Left renal cortex interstitium (tissue), 4 donors: ENCODE results near the gene RHBDF1. TPM values are rescaled to one million over a fixed set of nuclear protein-coding genes. Genes with fewer than 3 reads are reported as not detected.

Experiments used
- DNase-seq, 4 donors: peaks; one replicate each; pipeline ENCODE4 v3.0.0-alpha.2; 2013; ENCODE audit warnings: low read depth in 4 of 4, low spot score in 2 of 4, missing footprints in 1 of 4
- polyA plus RNA-seq, 4 donors: library from polyadenylated mRNA; unstranded; fragments of 120-200 nt; gene quantifications; one replicate each; pipeline ENCODE4 v1.2.1, GENCODE V29; 2013; ENCODE audit not compliant: insufficient read length in 4 of 4

RHBDF1 gene
- polyA plus RNA-seq, 4 donors, result 20.0 to 34.4 (median 26.5) TPM

GRCh38 chr16:75580-76501 is 3.4 kb upstream of the RHBDF1 start:
- no peak for DNase-seq

GRCh38 chr16:74747-75334 is 2.4 kb upstream of the RHBDF1 start:
- no peak for DNase-seq

GRCh38 chr16:74051-74746 is 1.8 kb upstream of the RHBDF1 start:
- DNase-seq, result no peak

- peak in 1 of 4 donors; percentile 55 for DNase-seq
Observed at GRCh38 chr16:71540-72401, 660 bp downstream of the RHBDF1 start.

DNA sequence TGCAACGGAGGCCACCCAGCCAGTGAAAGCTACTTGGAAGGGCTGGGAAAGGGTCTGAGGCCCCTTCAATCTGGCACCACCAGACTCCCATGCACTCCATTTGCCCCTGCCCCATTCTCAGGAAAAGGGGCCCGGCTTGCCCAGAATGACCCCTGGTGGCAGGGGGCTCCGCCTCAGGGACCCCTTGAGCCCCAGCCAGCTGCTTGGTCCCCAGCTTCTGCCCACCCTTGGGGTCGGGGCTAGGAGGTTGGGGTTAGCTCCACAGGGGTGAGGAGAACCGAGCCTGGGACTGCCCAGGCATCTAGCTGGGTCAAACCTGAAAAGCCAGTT is 1.3 kb downstream of the RHBDF1 start:
- DNase-seq, result no peak

GRCh38 chr16:69181-69580 is 3.2 kb downstream of the RHBDF1 start:
- DNase-seq, result no peak

- no peak for DNase-seq
Observed at GRCh38 chr16:67884-68789, 4.3 kb downstream of the RHBDF1 start.

DNA sequence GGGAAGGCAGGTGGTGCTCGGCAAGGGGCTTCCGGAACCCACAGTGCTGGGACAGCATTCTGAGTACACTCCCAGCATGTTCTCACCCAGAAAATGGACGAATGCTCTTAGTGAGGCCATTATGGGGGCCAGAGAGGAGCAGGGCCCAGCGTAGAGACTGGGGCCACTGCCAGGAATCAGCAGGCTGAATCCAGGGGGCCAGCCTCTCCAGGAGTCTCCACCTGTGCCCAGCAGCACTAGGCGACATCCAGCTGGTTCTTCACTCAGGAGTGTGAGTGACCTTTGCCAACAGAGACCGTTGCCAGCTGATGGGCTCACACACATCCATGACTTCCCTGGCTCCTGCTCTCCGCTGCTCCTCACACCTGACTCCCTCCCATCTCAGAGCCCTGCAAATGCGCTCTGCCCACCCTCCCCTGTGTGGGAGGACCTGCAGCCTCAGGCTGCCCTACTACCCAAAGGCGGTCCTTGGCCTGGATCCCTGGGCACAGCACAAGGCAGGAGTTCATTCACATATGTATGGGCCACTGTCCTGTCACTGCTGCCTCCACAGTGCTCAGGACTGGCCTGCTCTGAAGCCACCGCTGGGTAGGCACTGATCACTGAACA is 5.1 kb downstream of the RHBDF1 start:
- no peak for DNase-seq

DNA sequence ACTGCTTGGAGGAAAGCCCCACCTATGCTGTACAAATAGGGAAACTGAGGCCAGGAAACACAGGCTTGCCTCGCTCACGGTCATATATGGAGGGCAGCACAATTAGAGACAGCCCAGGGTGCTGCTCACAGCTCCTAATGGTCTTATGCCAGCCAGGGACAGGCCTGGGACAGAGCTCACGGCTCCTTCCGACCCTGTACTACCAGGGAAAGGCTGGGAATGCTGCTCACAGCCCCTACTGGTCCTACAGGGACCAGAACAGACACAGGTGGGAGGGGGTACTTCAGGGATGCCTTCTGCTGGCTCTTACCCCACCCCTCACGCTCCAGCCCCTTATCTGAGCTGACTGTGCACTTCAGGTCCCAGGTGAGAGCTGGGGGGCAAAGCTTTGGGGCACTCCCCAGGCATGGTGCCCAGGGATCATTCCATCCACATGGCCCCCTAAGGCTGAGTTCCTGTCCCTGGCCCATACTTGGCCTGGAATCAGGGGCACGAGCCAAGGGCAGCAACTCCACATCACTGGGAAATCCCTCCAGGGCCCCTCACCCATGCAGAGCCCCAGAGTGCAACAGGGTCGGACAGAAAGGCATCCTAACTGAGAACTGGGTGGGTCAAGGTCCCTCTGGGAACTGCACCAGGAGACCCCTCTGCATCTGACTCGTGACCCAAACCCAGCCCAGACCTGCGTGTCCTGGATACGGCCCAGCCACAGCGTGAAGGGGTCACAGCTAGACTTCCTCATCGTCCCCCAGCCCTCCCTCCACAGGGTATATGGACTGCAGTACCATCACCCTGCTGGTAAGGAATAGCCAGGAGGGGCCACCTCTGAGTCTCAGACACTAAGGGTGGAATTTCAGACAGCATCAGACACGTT is 5.9 kb downstream of the RHBDF1 start:
- DNase-seq, result no peak

- no peak for DNase-seq
Observed at GRCh38 chr16:65745-66144, 6.7 kb downstream of the RHBDF1 start.

GRCh38 chr16:64914-65255 is 7.5 kb downstream of the RHBDF1 start:
- DNase-seq, result no peak

- no peak for DNase-seq
Observed at GRCh38 chr16:63998-64913, 8.2 kb downstream of the RHBDF1 start.

DNA sequence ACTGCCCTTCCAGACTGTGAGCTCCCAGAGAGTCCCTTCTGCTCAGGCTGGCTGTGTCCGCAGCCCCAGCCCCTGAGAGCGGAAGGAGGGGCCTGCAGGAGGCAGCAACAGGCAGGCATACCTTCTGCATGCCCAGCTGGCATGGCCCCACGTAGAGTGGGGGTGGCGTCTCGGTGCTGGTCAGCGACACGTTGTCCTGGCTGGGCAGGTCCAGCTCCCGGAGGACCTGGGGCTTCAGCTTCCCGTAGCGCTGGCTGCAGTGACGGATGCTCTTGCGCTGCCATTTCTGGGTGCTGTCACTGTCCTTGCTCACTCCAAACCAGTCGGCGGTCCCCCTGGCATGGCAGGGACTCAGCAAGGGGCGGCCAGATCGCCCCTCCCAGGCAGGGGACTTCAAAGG is 9.0 kb downstream of the RHBDF1 start:
- no peak for DNase-seq

- no peak for DNase-seq
Observed at GRCh38 chr16:62968-63391, 9.5 kb downstream of the RHBDF1 start.

DNA sequence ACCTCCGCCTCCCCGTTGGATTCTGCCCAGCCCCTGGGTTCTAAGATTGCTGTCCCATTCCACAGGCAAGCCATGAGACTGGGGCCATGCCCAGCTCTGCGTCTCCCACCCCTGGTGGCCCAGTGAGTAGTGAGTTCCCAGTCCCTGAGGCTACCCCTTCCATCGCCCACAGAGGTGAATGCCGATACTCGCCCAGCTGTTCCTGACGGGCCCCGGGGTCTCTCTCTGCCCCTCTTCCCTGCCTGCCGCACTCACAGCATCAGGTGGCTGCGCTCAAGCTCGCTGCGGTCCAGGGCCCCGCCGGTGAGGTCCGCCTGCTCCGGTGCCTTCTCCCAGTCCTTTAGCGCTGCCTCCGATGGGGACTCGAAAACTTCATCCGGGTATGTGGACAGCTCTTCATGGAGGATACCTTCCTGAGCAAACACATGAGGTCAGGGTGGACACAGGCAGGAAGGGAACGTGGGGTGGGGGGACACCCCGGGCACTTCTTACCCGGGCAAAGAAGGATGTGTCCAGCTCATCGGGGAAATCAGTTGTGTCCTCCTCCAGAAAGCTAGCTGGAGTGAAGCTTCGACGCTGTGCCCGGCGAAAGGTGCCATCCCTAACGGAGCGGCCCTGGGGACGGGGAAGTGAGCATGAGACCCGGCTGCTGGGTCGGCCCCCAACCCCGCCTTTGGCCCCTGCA is 10.0 kb downstream of the RHBDF1 start:
- no peak for DNase-seq

- DNase-seq, result no peak
Observed at GRCh38 chr16:61879-62281, 10.6 kb downstream of the RHBDF1 start.
